Measurements from ENCODE around the gene P2RY2.

- TF ChIP-seq CTCF (conservative IDR thresholded peaks at IDR 0.05; ENCODE audit: low read length) (peak; percentile 93), EZH2phosphoT487 (IDR thresholded peaks at IDR 0.05; ENCODE audit: borderline replicate concordance, low read depth, low read length) (no peak)
Observed at GRCh38 chr11:73184953-73185671, 33.0 kb upstream of the P2RY2 start.

All from OCI-LY7 (cell line).